Left hindlimb (tissue), 1 donor: ENCODE results near the gene IL20.
"Not testable (repeated sequence)": the region's sequence is repeated elsewhere in the genome, so short reads cannot be mapped to it uniquely, and the experiment has no call there.

Experiments used
- DNase-seq: peaks from one replicate; pipeline ENCODE4 v3.0.0-alpha.2; 2018

IL20 gene

GRCh38 chr1:206843626-206844025 lies 21.8 kb upstream of the IL20 start:
- DNase-seq, result no peak

- DNase-seq, result no peak
Observed at GRCh38 chr1:206846487-206846886, 18.9 kb upstream of the IL20 start.

GRCh38 chr1:206847337-206847834 lies 18.0 kb upstream of the IL20 start:
- no peak for DNase-seq

- no peak for DNase-seq
Observed at GRCh38 chr1:206847946-206848345, 17.5 kb upstream of the IL20 start.

DNA sequence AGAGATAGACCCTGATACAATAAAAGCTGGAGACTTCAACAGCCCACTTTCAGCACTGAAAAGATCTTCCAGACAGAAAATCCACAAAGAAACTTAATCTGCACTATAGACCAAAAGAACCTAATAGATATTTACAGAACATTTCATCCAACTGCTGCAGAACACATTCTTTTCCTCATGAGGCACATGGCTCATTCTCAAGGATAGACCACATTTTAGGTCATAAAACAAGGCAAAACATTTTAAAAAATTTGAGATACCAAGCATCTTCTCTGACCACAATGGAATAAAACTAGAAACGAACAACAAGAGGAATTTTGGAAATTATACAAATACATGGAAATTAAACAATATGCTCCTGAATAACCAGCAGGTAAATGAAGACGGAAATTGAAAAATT lies 15.0 kb upstream of the IL20 start:
- no peak for DNase-seq

- DNase-seq, result no peak
Observed at GRCh38 chr1:206851341-206852010, 13.9 kb upstream of the IL20 start.

- not testable (repeated sequence) for DNase-seq
Observed at GRCh38 chr1:206852662-206853061, 12.8 kb upstream of the IL20 start.

GRCh38 chr1:206853696-206854095 lies 11.7 kb upstream of the IL20 start:
- DNase-seq, result not testable (repeated sequence)

GRCh38 chr1:206854401-206855129 lies 10.9 kb upstream of the IL20 start:
- DNase-seq, result no peak

- no peak for DNase-seq
Observed at GRCh38 chr1:206855859-206856258, 9.6 kb upstream of the IL20 start.

DNA sequence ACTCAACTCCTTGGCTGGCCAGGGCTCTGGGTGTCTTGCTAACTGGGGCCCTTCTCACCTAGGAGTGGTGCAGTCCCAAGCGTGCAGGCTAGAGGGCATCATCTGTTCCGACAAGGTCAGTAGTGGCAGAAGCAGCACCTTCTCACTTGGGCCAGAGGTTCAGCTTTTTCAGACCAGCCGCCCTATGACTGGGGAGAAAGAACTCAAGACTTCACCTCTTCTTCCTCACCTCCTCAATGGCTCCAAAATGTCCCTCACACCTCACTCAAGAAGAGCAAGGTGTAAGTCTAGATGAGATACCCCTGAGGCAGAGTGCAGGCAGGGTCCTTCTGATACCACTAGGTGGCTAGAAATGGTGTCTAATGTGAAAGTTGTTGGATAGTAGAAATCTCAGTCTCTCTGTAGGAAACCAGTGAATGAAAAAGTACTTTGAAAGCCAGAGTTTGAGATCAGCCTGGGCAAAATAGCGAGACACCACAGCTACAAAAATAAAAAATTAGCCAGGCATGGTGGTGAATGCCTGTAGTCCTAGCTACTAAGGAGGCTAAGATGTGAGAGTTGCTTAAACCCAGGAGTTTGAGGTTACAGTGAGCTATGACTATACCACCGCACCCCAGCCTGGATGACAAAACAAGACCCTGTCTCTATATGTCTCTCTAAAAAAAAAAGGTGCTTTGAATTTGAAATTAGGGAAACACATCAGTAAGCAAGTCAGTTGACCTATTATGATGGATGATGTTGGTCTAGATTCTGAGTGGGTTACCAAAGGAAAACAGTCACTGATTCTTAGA lies 8.6 kb upstream of the IL20 start:
- no peak for DNase-seq

DNA sequence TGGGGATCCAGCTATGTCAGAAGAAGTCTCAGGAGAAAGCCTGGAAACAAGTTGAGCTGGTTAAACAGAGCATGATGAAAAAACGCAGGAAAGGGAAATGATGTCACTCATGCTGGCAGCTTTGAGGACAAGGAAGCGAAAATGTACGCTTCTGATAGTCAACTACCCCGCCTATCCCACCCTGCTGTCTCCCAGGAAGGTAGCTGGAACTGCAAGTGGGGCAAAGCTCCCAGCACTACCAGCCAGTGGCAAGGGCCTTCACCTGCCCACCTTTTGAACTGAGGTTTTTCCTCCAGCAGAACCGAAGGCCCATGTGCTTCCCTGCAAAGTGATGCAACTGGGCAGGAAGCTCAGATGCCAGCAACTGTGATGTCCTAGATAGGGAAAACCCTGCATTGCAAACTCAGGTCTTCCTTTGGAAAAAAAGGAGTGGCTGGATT lies 6.3 kb upstream of the IL20 start:
- DNase-seq, result no peak

DNA sequence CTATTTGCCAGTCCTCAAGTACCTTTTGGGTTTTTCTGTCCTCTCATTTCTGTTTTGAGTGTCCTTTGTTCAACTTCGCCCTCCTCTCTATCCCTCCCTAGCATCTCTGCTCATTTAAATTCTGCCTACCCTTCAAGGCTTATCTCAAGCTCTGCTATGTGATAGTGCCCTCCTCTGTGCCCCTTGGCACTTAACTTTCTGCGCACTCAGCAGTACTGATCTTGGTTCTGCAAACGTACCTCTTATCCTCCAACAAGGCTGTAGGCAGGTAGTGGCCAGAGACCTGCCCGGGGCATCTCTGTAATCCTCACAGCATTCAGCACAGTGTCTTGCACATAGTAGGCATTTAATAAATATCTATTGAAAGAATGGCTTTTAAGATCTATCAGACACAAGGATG lies 5.3 kb upstream of the IL20 start:
- DNase-seq, result no peak

GRCh38 chr1:206863266-206863665 lies 2.2 kb upstream of the IL20 start:
- DNase-seq, result no peak

GRCh38 chr1:206866062-206866461 lies 639 bp downstream of the IL20 start:
- DNase-seq, result no peak

DNA sequence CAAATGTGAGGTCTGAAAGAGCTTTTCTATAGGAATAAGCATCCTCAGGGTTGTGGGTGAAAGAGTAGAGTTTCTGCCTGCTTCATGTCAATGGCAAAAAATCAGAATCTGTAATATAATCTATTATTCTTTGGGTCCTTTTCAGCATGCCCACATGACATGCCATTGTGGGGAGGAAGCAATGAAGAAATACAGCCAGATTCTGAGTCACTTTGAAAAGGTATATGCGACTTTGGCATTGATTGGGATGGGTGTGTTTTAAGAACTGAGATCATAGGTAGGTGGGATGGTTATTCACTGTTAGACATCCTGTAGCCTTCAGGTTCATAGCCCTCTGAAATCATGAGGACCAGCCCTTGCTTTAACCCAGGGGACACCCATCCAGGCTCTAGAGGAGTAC lies 1.8 kb downstream of the IL20 start:
- DNase-seq, result no peak

DNA sequence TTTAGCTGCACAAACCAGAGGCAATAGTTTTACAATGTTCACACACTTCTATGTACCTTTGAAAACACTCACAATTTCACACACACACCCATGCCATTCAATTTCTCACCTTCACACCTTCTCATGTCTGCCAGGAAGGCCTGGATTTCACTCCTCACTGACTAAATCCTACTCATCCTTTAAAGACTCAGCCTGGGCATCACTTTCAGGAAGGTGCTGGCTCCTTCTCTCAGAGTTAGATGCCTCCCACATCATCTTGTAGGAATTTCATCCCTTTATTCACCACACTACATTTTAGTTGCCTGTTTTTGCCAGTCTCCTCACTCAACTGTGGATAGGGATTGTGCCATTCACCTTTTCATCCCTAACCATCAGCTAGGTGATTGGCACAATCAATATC lies 2.3 kb downstream of the IL20 start:
- no peak for DNase-seq

GRCh38 chr1:206868264-206868663 lies 2.8 kb downstream of the IL20 start:
- no peak for DNase-seq

DNA sequence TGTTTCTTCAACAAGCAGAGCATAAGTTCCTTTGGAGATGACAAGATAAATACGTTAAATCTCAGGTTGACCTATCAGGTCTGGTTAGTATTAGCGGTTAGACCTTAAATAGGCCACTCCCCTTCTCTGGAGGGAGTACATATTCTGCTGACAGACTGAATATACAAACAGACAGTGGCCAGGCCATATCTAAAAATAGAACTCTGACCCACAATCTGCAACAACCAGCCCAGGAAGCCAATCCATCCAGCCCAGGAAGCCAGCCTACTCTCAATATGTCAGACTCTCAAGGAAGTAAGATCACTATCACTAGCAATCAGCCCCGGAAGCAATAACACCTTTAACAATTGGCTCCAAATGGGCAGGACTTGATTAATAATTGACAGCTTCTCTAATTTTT lies 6.7 kb downstream of the IL20 start:
- no peak for DNase-seq

GRCh38 chr1:206873603-206874188 lies 8.3 kb downstream of the IL20 start:
- DNase-seq, result no peak

- DNase-seq, result no peak
Observed at GRCh38 chr1:206875752-206876377, 10.4 kb downstream of the IL20 start.

DNA sequence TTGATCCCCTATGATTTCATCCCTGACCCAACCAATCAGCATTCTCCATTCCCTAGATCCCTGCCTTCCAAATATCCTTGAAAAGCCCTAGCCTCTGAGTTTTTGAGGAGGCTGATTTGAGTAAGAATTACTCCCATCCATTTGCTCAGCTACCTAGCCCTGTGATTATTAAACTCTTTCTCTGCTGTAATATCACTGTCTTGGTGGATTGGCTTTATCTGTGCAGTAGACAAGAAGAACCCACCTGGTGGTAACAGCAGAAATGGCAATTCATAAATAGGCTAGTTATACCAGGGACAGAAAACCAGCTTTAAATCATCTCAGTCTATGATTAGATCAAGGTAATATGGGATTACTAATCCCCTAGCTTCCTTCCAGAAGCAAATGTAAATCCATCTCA lies 13.0 kb downstream of the IL20 start:
- no peak for DNase-seq

DNA sequence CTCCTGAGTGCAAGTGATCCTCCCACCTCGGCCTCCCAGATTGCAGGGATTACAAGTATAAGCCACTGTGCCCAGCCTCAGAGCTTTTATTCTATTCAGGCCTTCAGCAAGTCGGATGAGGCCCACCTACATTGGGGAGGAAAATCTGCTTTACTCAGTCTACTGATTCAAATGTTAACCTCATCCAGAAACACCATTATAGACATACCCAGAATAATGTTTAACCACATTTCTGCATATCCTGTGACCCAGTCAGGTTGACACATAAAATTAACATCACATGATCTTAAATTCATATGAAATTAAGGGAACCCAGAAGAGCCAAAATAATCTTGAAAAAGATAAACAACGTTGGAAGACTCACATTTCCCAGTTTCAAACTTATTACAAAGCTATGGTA lies 14.9 kb downstream of the IL20 start:
- DNase-seq, result no peak
